GM12874 (cell line): ENCODE results near the gene COPZ1.

Experiments
- TF ChIP-seq, protein P1 (sequence below): IDR thresholded peaks from 2 replicates; pipeline ENCODE4 v1.5.1; 2011; ENCODE audit warnings: low read depth, mild to moderate bottlenecking, control low read depth, low read length, moderate library complexity; ENCODE audit not compliant: insufficient read depth

Gene COPZ1

DNA sequence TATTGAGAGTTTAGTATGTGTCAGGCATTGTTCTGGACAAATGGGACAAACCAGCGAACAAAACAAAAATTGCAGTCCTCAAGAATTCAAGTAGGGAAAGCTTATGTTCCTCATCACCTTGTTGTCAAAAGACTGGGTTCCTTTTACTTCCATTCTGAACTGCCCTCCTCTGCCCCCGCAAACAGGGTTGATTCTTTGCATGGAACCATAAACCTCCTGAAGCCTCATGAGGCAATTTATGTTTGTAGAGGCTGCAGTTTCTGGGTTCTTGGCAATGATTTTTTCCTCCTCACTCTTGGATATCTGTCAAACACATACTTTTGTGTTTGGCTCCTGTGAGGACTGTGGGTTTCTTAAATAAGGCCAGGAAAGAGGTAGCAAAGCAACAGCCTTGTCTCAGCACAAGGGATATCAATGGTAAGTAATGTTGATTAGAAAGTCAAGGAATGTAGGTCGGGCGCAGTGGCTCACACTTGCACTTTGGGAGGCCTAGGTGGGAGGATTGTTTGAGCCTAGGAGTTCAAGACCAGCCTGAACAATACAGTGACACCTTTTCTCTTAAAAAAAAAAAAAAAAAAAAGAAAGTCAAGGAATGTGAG lies 13.9 kb downstream of the COPZ1 start:
- TF ChIP-seq, protein P1, sequence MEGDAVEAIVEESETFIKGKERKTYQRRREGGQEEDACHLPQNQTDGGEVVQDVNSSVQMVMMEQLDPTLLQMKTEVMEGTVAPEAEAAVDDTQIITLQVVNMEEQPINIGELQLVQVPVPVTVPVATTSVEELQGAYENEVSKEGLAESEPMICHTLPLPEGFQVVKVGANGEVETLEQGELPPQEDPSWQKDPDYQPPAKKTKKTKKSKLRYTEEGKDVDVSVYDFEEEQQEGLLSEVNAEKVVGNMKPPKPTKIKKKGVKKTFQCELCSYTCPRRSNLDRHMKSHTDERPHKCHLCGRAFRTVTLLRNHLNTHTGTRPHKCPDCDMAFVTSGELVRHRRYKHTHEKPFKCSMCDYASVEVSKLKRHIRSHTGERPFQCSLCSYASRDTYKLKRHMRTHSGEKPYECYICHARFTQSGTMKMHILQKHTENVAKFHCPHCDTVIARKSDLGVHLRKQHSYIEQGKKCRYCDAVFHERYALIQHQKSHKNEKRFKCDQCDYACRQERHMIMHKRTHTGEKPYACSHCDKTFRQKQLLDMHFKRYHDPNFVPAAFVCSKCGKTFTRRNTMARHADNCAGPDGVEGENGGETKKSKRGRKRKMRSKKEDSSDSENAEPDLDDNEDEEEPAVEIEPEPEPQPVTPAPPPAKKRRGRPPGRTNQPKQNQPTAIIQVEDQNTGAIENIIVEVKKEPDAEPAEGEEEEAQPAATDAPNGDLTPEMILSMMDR: no peak

DNA sequence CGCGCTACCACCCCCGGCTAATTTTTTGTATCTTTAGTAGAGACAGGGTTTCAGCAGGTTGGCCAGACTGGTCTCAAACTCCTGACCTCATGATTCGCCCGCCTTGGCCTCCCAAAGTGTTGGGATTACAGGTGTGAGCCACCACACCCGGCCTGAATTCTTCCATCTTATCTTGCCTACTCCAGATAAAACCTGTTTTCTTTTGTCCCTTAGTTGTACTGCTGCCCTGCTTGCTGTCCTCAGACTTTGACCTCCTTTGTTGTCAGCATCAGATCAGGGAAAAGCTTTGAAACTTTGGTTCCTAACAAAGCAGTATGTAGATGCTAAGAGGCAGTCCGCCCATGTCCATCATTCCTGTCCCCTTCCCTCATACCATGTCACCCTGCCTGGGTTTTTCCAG lies 15.9 kb downstream of the COPZ1 start:
- TF ChIP-seq, protein P1: no peak

DNA sequence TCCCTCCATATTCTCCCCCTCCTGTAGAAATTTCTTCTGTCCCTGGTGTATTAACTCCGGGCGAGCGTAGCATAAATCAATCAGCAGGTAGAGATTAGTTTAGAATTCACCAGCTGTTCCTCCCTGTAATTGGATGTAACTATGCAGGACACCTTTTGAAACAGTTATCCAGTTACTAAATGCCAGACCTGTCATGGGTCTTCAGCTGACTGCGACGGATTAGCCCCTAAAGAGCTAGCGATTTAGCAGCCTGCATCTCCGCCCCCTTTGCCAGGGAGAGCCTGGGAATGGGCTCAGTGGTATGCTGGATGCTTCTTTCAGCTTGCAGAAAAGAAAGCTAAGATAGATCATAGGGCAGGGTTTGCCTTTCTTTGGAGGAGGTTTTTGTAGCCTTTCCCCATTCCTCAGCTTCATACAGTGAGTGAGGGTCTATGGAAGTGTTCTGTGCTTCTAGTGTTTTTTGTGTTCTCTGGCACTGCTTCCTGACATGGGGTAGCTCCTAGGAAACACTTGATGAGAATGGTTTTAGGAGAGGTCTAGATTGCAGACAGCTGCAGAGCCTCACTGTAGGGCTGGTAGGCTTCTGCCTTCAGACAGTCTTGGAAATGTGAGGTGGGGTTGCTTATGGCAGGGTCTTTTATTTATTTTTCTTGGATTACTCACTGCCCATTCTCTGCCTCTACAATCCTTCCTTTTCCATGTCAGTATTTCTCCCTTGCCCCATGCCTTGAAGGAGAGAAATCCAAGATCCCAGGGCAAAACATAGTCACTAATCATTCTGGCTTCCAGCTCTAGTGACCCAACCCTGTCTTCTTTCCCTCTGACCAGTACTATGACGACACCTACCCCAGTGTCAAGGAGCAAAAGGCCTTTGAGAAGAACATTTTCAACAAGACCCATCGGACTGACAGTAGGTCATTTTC lies 16.7 kb downstream of the COPZ1 start:
- TF ChIP-seq, protein P1: no peak

DNA sequence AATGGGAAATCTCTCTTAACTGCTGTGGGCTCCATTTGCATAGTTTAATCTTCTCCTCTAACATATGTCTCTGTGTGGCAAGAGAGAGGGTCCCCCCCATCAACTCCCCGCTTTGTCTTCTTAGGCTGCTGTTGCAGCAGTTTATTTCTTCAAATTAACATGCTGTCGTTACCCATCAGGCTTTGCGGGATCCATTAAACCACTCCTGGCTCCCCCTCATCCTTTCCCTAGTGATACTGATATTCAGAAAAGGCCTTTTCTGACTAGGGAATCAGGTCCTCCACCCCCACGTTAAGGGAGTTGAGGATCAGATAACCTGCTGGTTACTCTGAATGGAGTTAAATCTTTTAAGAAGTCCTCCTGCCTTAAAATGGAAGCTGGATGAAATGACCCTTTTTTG lies 24.1 kb downstream of the COPZ1 start:
- TF ChIP-seq, protein P1: no peak

DNA sequence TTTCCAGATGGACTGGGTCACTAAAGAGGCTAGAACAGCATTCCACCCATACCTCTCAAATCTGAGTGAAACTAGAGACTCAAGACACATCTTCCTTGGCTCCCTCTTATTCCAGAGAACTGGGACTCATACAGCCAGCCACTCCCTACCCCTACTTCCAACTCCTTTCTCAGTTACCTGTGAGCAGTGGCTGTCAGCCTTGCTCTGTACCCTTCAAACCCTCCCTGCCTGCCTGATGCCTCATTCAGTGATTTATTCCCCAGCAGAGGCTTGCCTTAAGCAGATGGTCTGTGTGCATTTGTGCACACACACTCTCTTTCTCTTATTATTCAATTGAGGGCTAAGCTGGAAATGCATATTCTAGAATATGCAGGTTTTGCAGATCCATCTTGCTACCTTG lies 24.7 kb downstream of the COPZ1 start:
- TF ChIP-seq, protein P1: no peak

DNA sequence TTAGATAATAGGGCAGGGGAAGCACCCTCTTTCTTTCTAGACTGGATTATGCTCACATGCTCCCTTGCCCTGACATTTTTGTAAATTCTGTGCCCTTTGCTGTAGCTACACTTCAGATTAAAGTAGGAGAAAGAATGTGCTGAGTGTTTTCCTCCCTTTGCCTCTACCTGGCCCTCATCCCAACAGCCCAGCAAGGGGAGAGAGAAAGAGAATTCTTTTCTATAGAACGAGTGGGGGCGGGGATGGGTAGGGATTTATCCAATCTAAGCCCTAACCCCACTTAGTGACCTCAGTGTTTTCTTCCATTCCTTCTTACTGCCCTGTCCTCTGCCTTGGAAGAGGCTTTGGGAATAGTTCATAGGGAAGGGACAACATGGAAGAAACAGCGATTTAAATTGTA lies 25.8 kb downstream of the COPZ1 start:
- TF ChIP-seq, protein P1: no peak

DNA sequence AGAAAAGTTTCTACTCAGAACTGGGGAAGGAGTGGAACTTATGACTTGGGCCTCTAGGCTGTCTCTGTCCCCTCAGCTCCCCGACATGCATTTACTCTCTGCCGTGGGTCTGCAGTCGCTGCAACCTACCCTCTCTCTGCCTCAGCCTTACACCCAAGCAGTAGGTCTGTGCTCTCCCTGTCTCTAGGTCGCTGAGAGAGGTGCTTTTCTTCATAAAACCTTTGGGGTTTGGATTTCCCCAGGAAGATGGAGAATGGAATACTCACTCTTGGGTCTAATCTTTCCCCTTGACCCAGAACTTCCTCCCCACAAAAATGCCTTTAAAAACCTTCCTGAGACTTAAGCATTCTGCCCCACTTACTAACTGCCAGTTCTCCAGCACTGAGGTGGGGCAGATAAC lies 26.4 kb downstream of the COPZ1 start:
- TF ChIP-seq, protein P1: no peak
